C4-2B (cell line): Measurements from ENCODE around the gene JMJD6.

Experiments
- H3K27ac ChIP-seq: fragments of 450-650 bp; 2 replicates; pipeline ENCODE4 v1.5.1; 2017
- CTCF ChIP-seq: fragments of 450-650 bp; conservative IDR thresholded peaks from 2 replicates; pipeline ENCODE4 v1.5.1; 2017; ENCODE audit warnings: mild to moderate bottlenecking
- ZFX ChIP-seq: fragments of 450-650 bp; IDR thresholded peaks from 2 replicates; pipeline ENCODE4 v1.6.1; 2017

Gene JMJD6

DNA sequence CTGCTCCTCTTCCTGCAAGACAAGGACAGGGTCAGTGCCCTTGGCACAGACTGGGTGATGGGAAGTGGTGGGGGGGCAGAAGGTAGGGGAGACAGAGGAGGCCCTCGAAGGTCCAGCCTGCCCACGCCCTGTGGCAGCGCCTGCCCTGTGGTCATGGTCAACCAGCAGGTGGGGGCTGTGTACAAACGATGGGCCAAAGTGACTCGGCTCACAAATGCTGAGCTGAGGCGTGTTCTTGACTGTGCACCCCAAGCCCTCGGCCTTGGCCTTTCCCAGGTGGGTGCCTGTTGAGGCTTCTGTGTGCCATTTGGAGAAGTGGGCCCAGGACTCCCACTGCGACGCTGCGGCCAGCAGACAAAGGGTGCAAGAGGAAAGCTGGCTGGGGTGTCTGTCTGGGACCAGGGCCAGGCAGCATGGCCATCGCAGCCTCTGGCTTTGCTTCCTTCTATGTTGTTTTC is 38.2 kb downstream of the JMJD6 start:
- TF ChIP-seq ZFX (no peak), CTCF (no peak)
- H3K27ac ChIP-seq = no peak overlapping the region

GRCh38 chr17:76687298-76688164 is 38.9 kb downstream of the JMJD6 start:
- no peak for TF ChIP-seq CTCF
- TF ChIP-seq ZFX = no peak
- H3K27ac ChIP-seq = no peak overlapping the region

- H3K27ac ChIP-seq = no peak overlapping the region
- TF ChIP-seq ZFX = no peak
Measured at GRCh38 chr17:76686538-76687297, 39.7 kb downstream of the JMJD6 start.

DNA sequence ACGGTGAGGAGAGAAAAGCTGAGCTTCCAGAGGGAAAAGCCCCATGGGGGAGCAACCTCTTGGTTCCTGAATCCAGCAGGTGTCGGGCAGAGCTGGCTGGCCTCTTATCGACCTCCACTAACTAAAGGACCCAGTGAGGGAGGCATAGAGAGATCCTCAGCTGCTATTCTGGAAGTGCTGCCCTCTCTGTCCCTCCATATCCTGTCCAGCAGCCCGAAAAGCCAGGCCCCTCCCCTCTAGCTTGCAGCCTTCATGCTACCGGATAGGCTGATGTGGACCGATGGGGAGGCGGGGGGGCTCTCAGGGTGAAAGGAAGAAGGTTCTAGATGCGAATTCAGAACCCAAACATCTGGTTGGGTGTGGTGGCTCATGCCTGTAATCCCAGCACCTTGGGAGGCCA is 40.6 kb downstream of the JMJD6 start:
- H3K27ac ChIP-seq = no peak overlapping the region

GRCh38 chr17:76685366-76685765 is 41.0 kb downstream of the JMJD6 start:
- TF ChIP-seq CTCF (no peak), ZFX (no peak)
- no peak overlapping the region for H3K27ac ChIP-seq

More for the DNA sequence above, 40.6 kb downstream of the JMJD6 start:
- TF ChIP-seq CTCF (no peak), ZFX (no peak)

GRCh38 chr17:76684756-76685155 is 41.6 kb downstream of the JMJD6 start:
- TF ChIP-seq CTCF (no peak), ZFX (no peak)
- no peak overlapping the region for H3K27ac ChIP-seq

- H3K27ac ChIP-seq = no peak overlapping the region
- TF ChIP-seq ZFX = no peak
- no peak for TF ChIP-seq CTCF
Measured at GRCh38 chr17:76683921-76684745, 42.3 kb downstream of the JMJD6 start.
